ENCODE results near the gene EPN3.

DNA sequence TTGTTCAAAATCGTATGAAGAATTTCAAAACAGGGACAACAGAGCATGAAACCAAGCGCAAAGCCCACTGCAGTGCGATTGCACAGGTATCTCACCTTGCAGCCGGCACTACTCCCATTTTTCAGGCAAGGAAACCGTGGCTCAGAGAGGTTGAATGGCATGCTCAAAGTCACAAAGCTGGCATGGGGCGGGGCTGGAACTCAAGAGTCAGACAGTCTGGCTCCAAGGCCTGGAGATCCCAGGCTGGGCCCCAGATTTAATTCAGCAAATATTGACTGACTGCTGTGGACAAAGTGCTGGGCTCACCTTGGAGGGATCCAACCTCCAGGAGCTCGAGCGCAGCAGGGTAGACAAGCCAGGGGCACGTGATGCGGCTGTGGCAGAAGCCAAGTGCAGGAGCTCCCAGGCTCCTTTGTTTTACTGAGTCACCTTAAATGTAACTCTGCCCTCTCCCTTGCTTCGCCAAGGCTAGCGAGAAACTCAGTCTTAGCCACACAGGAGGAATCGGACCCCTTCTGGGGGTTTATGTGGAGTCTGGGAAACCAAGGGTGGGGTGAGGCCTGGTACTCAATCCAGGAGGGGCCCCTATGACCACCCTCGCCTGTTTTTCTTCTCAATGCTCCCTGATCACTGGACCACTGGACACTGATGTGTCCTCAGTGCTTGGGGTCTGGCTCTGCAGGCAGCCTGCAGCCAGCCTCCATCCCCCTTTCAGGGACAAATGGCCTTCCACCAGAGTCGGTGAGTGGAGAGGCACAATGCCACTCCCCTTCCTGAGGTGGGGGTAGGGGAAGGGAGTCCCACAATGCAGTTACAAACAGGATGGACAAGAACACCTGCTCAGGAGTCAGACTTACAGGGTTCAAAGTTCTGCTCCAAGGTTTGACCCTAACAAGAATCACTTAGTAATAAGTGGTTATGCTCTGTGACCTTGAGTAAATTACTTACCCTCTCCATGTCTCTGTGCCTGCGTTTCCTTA lies 10.6 kb downstream of the EPN3 start:
- no peak for TF ChIP-seq ZNF76 (tag by site-specific recombination; IDR thresholded peaks at IDR 0.05; ENCODE audit: borderline replicate concordance, low read depth)
- no peak for TF ChIP-seq ZBTB6 (tag by site-specific recombination; IDR thresholded peaks at IDR 0.05)
- TF ChIP-seq REST (tag by site-specific recombination; IDR thresholded peaks at IDR 0.05): no peak
- no peak for TF ChIP-seq SP7 (tag by site-specific recombination; IDR thresholded peaks at IDR 0.05)
- TF ChIP-seq, protein P1, sequence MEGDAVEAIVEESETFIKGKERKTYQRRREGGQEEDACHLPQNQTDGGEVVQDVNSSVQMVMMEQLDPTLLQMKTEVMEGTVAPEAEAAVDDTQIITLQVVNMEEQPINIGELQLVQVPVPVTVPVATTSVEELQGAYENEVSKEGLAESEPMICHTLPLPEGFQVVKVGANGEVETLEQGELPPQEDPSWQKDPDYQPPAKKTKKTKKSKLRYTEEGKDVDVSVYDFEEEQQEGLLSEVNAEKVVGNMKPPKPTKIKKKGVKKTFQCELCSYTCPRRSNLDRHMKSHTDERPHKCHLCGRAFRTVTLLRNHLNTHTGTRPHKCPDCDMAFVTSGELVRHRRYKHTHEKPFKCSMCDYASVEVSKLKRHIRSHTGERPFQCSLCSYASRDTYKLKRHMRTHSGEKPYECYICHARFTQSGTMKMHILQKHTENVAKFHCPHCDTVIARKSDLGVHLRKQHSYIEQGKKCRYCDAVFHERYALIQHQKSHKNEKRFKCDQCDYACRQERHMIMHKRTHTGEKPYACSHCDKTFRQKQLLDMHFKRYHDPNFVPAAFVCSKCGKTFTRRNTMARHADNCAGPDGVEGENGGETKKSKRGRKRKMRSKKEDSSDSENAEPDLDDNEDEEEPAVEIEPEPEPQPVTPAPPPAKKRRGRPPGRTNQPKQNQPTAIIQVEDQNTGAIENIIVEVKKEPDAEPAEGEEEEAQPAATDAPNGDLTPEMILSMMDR (tag by site-specific recombination; IDR thresholded peaks at IDR 0.05): no peak
- TF ChIP-seq, protein P2, sequence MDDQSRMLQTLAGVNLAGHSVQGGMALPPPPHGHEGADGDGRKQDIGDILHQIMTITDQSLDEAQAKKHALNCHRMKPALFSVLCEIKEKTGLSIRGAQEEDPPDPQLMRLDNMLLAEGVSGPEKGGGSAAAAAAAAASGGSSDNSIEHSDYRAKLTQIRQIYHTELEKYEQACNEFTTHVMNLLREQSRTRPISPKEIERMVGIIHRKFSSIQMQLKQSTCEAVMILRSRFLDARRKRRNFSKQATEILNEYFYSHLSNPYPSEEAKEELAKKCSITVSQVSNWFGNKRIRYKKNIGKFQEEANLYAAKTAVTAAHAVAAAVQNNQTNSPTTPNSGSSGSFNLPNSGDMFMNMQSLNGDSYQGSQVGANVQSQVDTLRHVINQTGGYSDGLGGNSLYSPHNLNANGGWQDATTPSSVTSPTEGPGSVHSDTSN (CRISPR knock-in tag; IDR thresholded peaks at IDR 0.05): no peak
- no peak for TF ChIP-seq ATF2 (tag by site-specific recombination; IDR thresholded peaks at IDR 0.05; ENCODE audit: low read depth)
- TF ChIP-seq BCL11A (tag by site-specific recombination; IDR thresholded peaks at IDR 0.05; ENCODE audit: low read depth): no peak

All from HEK293 (cell line).